SIG-M5 treated with dmso at 0.1 percent for 504 hours (cell line): ENCODE data around the gene FAM181B.
"Not testable (repeated sequence)": the region's sequence is repeated elsewhere in the genome, so short reads cannot be mapped to it uniquely, and the experiment has no call there.

Source experiments
- DNase-seq: peaks from one replicate; lab custom pipeline; 2025; ENCODE audit not compliant: unreplicated experiment; lab: John Stamatoyannopoulos, UW

Gene FAM181B

DNA sequence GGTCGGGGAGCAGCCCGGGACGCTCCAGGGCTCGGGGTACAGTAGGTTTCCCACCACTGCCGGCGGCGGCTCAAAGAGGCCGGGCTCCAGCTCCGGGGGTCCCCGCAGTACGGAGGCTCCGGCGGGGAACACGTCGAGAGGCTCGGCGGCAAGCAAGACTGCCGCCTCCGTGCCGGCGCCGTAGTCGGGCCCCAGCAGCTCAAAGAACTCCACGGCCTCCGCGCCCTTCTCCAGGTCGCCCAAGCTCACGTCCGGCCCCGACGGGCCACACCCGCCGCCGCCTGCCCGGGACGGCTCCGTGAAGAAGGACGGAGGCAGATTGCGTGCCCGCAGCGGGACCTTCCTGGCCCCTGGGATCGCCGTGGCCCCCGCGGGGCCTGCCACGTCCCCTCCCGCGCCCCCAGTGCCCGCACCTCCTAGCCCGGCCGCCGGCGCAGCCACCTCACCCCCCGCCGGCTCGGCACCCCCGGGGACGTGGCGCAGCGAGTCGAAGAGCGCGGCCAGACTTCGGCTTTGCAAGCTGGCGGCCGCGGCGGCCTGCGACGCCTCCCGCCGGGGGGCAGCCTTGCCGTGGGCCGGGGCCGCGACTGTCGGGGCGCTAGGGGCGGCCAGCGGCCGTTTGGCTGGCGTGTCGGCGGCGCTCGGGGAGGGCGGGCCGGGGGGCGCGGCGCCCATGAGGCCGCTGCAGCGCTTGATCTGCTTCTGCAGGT, 775 bp downstream of the FAM181B start:
- no peak for DNase-seq

DNA sequence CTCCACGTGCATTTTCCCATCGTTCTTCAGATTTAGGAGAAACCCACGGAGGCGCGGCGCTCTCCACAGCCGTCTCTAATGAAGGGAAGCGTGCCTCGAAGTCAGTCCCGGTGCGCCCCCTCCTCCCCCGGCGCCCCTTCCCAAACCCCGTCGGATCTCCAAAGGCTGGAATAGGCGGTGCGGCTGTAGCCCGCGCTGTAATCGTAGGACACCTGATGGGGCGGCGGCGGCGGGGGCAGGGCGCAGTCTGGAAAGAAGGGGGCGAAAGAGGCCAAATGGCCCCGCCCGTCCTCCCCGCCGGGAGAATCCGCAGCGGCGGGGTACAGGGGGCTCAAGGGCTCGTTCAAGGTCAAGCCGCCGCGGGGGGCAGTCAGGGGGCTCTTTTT, 1.3 kb downstream of the FAM181B start:
- no peak for DNase-seq

DNA sequence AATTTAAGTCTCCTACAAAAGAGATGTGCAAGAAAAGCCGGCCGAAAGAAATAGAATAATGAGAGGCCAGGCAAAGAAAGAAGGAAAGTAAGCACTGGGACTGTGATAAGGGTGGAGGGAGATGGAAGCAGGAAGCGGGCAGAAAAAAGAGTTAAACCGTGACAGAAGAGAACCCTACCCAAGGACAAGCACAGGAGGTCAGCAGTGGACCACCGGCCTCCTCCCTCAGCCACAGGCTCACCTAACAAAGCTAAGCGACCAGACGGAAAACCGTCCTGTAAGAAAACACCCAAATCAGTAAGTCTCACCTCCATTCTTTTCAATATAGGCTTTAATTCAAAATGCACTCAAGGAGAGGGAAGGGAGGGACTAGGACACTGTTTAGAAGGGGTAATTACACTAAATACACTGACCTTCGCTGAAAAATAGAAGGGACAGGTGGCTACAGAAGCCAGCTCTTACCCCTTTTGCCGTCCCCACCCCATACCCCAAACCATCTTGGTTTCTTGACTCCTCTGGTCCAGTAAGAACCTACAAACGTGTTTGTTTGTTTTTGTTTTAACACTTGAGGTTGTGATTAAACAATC, 1.9 kb downstream of the FAM181B start:
- DNase-seq: no peak

DNA sequence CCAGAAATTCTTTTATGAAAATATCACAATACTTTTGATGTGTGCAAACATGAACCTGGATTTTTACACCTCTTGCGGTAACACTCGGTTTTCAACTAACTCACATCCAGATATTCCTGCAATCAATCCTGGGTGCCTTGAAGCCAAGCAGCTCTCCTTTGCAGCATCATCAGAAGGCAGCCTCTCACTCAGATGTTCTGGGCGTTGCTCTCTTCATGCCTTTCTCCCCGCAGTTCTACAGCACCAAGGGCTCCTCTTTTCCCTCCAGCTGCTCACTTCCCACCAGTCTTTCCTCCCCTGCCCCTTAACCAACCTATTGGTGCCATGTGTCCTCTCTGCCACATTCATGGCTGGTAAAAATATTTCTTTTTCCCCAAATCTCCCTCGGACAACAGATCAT, 2.9 kb downstream of the FAM181B start:
- DNase-seq: no peak

DNA sequence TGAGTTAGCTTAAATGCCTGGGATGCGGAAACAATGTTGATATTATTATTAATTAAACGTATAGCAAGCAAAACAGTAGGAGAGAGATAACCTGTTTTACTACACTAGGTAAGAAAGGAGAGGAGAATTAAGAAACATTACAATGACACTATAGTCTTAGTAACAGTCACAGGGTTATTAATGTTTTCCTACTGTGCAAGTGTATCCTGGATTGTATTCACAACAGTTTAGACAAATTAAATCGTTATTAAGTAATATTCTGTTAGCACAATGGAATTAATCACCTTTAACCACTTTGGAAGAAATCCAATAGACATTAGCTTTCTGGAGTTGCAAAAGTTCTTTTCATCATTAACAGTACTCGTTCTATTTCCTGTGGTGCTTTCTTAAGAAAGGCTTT, 3.4 kb downstream of the FAM181B start:
- DNase-seq: no peak

DNA sequence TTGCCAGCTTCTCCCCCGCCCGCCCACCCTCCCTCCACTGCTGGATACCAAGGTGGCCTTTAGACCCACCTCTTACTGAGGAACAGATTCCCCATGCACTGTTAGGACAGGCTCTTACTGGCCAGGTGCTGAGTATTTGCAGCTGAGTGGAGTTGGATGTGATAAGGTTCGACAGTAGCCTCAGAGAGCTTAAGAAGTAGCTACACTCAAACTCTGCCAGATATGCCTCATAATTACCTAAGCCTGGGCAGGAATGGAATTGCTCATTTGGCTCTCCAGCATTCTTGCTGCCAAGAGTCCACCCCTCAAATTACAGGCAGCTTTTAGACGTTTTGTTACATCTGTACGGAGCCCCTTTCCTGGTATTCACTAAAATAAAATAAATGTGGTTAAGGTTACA, 9.6 kb downstream of the FAM181B start:
- no peak for DNase-seq

DNA sequence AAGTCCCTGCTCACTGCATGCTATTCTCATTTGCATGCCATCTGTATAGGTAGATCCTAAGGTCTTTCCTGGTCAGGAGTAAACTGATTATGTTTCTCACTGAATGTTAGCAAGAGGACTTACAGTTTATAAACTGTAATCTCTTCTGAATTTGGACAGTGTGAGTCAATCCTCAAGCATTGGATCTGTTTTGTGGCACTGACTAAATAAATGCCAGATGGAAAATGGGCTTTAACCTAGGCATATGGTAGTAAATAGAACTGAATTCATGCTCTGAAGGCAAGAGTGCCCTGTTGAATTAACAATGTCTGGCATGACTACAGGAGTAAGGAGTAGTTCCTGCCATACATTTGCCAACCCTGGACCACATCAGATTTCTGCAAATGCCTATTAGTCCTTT, 11.4 kb downstream of the FAM181B start:
- no peak for DNase-seq

DNA sequence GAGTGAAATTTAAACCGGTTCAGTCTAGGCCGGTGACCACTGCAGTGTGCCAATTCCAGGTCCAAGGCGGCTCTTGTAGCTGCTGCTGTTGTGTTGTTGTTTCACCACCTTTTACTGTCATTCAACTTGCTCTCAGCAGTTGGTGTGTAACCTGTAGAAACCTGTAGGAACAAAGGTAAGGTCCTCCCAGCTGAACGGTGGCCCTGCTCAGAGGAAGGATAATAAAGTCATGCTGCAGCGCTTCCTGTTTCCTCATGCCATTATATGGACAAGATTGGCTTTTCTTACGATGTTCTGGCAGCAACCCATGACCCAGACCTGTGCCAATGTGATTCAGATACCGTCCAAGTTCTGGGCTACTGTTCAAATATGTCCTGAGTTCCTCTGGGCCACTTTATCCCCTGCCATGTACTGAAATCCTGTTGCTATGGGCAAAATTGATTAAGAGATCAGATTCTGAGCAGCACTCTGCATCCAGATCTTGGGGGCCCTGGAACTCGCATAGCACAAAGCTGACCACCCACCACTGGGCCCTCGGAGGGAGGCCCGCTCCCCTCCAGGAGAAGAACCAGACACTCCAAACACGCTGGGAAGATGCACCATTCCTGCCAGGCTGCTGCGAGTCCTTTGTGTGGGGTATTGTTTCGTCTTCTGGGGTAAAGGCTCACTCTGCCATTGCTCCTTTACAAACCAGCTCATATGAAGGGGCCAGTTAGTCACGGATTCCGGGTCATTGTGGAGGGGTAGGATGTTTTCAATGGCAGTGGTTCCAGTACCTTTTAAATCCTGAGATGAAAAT, 13.2 kb downstream of the FAM181B start:
- DNase-seq: no peak

DNA sequence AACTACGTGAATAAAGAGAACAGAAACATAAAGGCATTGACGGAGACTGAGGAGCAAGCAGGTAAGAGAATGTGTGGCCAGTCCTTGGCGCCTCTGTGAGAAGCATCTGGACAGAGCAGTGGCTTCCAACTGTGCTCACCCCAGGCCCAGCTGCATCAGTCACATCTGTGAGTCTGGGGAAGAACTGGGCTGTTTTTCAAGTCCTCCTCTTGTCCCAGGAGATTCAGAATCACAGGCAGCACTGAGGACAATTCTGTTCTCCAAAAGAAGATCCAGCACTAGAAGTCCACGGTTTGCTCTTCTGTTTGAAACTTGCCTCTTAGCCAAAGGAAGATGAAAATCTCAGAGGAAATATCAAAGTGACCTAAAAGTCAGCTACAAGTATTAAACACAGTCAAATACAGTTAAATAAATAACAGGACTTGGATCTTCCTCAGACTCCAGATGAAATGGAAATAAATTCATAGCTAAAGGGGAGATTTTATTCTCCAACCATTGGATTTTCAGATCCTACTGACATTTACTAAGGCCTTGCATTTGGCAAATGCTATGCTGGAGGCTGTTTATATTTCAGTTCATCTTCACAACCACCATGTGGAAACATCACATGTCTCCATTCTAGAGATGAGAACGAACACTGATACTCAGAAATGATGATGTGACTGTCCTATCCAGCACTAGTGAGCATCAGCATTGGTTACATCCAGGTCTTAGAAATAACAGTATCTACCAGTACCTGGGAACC, 14.1 kb downstream of the FAM181B start:
- DNase-seq: no peak

DNA sequence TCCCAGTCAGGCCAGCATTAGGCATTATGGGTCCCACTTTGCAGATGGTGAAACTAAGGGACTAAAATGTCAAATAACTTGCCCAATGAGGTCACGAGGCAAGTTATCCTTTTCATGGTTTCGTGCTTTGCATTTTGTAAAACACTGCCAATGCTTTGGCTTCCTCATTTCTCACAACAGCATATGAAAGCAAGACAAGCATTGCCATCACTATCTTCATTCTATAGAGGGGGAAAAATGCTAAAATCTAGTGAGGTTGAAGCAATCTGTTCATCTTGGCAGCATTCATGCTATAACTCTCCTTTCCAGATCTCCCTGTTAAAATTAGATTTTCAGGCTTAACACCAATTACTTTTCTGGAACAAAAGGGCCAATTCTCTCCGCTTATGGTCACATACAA, 14.8 kb downstream of the FAM181B start:
- DNase-seq: no peak

DNA sequence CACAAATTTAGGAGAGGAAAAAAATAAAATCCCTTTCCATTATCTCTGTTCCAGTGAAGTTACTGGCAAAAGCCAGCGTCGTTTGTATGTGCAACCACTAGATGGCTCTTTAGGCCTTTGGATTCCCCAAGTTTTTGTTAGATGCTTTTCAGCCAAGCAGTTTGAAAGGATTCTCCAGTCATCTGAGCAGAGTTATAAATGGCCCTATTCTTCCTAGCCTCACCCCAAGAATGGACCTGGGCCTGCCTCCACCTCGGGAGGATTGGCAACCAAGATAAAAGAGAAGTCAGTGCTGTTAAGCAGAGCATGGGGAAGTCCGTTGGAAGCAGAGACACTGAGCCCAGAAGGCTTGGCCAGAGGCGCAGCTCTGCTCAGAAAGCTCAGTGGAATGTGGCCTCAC, 15.4 kb downstream of the FAM181B start:
- DNase-seq: peak; percentile 46

DNA sequence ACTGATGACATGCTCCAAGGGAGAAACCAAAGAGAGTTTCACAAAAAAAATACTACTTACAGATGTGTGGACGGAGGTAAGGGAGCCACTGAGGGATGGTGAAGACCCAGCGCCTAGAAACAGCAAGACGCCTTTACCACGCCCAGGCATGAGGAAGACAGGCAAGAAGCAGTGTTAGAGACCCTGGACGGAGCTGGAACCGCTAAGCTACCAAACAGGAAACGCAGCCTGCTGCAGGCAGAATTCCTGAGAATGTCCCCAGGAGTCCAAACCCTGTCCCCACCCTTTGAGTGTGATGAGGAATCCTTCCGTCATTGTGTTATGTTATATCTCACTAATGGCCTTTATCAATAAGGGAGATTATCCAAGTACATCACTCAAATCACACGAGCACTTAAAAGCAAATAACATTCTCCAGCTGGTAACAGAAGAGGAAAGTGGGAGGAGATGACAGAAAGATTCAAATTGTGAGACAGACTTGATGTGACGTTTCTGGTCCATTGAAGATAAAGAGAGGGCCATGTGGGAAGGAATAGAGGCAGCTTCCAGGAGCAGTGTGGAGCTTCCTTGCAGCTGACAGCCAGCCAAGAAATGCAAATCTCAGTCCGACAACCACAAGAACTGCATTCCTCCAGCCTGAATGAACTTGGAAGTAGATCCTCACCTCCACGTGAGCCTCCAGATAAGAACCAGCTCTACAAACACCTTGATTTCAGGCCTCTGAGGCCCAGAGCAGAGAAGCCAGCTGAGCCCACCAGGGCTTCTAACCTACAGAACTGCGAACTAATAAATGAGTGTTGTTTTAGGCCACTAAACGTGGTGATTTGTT, 19.1 kb downstream of the FAM181B start:
- no peak for DNase-seq

DNA sequence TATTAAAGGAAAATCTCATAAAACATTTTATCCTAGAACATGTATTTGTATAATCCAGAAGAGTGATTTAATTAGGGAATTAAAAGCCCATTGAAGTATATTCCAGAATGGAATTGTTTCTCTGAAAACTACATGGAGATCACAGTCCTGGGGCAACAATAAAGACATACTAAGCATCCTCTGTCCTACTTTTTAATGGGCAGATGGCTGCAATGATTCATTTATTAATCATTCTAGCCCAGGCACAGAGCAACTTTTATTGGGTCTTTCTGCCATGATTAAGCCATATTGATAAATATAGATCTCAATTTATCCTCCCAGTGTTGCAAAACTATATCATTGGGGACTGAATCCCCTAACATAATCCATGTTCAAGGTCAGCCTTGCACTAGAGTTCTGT, 22.0 kb downstream of the FAM181B start:
- no peak for DNase-seq

DNA sequence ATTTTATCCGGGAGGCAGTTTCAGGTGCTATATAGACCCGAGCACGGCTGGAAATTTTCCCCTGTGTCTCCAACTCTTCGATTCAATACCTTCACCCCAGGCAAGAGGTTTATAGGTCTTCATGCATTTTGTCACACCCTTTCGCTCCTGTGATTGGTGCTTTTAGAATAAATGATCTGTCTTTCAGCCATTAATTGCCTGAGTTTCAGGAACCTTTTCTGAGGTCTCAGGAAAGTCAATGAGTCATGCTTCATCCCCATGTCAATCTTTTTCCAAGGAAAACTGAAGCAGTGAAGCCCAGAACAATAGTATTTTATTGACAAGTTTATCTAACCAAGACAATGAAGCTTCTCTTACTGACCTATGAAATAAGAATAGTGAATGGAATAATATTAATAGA, 29.9 kb downstream of the FAM181B start:
- DNase-seq: no peak

DNA sequence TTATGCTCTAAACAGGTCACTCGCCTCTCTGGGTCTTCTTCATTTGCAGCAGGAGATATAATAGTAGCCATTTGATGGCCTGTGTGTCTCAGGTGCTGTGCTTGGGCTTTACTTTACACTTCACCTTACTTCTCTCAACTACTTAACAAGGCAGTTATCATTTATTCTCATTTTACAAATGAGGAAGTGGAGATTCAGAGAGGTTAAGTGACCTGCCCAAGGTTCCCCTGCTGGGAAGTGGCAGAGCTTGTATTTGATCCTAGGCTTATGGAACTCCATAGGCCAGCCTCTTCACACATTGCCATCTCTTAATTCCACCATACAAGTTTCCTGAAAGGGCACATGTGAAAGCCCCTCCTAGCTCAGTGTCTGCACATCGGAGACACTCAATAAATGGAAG, 30.4 kb downstream of the FAM181B start:
- DNase-seq: no peak

DNA sequence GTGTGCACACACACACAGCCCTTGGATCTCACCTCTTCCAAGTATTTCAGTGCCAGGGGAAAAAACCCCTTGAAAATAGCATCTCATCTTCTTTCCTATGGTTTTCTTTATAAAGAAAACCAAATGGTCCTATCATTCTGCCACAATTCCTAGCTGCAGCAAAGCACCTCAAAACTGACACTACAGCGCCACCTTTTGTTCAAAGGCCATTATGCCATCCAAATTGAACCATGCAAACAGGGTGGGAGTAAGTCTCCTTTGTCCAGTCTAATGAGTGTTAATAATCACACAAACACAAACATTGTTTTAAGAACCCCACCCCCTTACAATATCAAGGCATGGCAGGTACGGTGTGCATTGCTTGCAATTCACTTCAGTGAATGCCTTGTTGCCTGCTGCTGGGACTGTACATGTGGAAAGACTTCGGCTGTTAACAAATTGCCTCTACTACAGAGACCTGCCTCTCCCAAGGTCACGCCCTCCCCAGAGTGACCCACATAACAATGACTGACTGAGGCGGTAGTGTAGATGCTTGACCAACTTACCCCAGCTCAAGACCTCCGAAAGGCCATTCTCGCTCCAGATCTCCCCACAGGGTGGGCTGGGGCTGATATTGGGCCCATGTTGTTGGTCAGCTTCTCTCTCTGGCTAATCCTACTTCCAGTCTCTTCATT, 31.7 kb downstream of the FAM181B start:
- DNase-seq: peak; percentile 40

DNA sequence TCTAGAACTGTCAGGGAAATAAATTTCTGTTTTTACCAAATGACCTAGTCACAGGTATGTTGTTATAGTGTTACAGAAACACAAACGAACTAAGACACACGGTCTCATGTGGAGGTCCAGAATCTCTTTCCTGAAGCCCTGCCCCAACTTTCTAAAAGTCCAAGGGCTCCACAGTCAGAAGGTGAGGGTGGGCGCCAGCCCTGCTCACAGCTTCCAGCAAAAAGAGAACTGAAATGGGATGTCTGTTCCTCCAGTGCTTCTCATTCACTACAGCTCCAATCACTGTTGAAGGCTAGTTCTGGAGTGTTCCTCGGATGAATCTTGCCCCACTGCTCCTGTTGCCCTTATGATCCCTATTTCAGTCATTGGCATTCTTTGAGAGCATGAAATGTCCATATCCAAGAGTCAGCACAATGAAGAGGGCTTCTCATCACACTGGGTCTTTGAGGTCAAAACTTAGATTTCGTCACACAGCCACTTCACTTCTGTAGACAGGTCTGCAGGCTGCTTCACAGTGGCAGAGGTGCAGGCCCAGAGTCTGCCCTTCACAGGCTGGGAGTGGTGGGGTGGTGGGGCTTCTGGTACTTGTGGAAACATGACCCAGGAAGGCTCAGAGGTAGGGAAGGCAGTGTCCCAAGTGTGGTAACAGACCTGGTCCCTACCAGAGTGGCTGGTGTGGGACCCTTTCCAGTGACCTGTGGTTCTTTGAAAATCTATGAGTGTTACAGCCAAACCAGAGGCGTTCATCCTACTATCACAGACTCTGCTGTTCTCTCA, 34.9 kb downstream of the FAM181B start:
- DNase-seq: no peak

DNA sequence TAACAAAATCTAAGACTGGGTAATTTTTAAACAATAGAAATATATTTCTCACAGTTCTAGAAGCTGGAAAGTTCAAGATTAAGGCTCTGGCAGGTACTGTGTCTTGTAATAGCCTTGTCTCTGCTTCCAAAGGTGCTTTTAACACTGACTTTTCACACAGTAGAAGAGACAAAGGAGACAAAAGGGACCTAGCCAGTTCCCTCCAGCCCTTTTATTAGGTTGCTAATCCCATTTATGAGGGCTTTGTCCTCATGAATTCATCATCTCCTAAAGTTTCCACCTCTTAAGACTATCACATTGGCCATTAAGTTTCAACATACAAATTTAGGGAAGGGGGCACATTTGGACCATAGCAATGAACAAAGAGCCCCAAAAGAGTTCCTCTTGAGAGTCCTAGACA, 40.7 kb downstream of the FAM181B start:
- DNase-seq: no peak

DNA sequence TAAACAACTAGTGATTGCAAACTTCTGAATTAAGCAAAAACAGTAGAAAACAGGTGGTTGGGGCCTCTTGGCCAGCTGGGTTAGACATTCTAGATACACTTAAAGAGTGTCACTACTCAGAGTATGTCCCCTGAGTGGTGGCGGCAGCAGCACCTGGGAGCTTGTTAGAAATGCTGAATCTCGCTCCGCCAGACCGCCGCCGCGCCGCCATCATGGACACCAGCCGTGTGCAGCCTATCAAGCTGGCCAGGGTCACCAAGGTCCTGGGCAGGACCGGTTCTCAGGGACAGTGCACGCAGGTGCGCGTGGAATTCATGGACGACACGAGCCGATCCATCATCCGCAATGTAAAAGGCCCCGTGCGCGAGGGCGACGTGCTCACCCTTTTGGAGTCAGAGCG, 44.3 kb downstream of the FAM181B start:
- DNase-seq: not testable (repeated sequence)
